Measurements from ENCODE around the gene CUL2.
"Not testable (repeated sequence)": the region's sequence is repeated elsewhere in the genome, so short reads cannot be mapped to it uniquely, and the experiment has no call there.

CUL2 gene

DNA sequence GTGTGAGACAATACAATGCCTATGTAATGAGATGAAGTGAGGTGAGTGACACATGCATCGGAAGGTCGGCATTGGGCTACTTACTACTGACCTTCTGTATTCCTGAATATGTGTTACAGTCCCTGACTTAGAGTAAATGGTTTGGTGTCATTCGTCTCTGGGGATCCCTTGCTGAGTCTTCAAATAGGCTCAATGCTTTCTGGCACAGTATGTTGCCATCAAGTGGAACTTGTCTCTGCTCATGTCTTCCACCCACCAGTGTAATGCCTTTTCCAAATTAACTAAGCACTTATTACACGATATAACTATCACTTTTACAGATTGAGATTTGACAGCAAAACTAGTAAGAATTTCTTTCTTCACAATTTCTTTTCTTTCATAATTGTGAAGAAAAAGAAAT, 10.9 kb downstream of the CUL2 start:
- no peak for FAIRE-seq

DNA sequence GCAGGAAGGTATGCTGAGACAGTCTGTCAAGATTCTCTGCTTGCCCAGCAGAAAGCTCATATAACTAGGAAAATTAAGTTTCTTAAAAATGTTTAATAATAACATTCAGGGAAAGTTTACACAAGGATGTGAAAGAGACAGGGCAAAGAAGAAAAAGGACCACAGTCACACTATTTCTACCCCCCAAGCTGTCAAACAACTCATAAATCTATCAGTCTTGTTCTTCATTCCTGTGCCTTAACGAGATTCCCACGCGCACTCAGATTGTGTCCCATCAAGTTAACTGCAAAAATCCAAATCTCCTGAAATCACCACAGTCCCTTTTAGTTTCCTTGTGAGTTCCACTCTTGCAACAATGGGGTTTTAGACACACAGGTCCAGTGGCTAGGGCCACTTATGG, 14.9 kb downstream of the CUL2 start:
- FAIRE-seq, result no peak

DNA sequence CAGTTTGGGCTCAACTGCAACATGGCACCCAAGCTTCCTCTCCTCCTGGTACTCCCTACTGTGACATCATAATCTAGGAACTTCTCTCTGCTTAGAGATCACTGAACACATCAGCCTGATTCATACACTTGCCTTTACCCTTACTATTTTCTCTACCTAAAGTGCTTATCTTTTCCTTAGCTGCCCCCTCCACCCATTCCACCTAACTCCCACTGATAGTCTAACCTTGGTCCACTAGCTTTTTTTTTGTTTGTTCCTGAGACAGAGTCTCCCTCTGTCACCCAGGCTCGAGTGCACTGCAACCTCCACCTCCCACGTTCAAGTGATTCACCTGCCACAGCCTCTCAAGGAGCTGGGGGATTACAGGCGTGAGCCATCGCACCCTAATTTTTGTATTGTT, 15.9 kb downstream of the CUL2 start:
- no peak for FAIRE-seq

DNA sequence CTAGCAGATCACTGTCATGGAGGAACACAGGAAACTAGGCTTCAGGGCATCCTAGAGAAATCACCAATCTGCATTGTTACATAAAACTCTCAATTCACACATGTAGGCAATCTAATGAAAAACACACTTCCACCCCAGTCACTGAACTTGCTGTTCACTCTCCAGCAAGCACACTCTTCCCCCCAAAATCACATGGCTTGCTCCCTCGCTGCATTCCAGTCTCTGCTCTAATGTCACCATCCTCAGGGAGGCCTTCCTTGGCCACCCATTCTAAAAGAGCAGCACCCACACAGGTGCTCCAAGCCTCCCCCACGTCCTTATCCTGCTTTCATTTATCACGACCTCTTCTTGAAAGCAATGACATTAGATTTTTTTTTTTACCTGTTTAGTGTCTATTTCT, 19.6 kb downstream of the CUL2 start:
- FAIRE-seq, result no peak

DNA sequence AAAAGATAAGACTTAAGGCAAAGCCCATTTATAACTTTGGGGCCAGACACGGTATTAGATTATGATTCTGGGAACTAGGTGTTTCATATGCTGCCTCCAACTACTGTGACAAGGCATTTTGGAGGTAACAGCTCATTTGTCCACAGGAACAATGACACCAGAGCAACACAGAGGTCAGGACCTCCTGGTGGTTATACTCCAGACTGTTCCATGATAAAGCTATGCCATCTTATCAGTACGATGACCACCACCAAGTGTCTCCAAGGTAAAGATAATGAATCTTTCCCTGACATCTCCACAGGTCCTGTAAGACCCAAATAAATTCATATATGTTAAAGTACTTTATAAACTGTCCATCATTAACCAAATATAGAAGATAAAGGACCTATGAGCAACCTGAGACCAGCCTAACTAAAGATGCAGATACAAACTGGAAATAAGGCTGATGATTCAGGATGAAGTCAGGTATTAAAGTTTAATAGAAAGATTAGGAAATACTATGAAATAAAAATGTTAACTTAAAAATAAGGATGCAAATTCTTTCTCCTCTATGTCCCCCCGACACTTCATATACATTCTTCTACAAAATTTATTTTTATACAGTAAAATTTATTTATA, 26.2 kb downstream of the CUL2 start:
- FAIRE-seq, result no peak

DNA sequence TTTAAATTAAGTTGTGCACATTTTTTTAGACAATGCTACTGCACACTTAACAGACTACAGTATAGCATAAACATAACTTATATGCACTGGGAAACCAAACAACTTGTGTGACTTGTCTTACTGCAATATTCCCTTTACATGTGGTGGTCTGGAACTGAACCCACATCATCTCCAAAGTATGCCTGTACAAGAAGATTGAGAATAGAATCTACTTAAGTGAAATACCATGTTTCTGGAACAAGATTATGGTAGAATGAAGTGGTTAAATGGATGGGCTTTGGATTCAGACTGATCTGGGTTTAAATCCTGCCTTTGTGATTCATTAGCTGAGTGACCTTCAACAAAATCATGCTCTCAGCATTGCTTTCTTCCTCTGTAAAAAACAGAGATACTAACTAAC, 30.7 kb downstream of the CUL2 start:
- no peak for FAIRE-seq

DNA sequence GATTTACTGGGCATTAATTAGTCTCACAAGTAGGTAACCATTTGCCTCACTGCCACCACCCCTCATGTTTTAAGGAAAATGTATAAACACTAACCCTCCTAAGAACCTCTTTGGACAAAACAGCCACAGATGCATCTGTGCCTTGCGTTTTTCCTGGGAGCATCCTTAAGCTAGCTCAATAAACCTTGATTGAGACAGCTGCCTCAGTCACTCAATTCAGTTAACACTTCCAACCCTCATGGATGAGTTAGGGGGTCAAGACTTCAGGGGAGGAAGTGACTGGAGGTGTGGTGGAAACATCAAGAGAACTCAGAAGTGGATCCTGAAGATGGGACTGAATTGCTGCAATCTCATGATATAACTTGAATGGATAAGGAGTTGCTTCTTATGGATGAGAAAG, 31.5 kb downstream of the CUL2 start:
- no peak for FAIRE-seq

DNA sequence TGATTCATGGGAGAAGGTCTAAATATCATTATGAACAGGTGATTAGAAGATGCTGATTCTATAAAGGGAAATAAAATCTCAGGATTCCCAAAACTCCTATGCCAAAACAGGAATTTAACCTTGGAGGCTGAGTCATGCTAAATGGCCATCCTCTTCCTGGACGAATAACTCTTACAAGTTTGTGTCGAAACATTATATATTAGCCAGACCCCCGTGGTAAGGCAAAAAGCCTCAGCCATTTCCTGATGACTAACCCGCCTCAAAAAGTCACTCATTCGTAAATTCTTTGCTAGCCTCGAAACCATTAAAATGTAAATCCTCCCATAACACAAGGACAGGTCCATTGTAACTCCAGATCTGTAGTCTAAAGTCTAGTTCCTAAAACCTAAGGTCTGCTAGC, 32.0 kb downstream of the CUL2 start:
- no peak for FAIRE-seq

DNA sequence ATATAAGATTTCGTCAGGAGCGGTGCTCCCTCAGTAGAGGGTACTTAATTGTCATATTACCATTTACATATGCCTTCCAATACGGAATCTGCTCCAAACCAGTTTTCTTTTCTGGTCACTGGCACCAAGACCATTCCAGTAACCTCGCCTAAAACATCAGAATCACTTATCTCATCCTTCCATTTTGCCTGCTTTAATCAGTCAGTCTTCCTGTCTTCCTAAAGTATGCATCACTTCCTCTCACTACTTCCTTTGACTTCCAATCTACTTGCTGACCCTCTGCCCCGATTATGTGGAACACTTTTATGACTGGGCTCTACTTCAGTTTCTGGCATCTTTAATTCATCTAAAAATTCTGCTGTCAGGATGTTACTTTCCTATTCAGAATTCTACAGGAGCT, 33.5 kb downstream of the CUL2 start:
- FAIRE-seq, result no peak

DNA sequence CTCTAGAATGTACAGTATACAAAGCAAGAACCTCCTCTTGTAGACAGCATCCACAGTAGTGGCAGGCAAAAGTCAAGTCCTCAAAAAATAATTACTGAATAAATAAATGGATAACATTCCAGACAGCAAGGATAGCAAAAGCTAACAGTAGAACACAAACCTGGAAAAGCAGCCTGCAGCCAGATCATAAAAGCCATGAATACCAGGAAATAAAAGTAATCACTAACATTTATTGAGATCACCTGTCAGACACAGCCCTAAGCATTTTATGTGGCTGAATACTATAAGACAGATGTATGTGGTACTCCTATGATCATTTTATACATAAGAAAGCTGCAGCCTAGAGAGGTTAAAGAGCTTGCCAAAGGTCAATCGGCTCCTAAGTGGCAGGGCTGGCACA, 34.0 kb downstream of the CUL2 start:
- FAIRE-seq, result no peak

DNA sequence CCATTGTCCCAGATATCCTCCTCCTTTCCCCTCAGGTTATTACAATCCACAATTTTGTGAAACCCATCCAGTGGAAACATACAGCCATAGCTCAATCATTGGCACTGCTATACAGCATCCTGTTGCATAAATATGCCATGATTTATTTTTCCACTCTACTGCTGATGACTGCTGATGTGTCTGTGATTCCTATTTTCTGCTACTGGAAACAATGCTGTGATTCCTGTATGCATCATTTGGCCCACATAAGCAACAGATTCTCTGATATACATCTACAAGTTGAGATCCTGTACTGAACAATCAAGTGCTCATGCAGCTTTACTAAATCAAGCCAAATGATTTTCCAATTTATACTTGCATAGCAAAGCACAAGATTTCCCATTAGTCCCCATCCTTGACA, 39.6 kb downstream of the CUL2 start:
- FAIRE-seq, result no peak

DNA sequence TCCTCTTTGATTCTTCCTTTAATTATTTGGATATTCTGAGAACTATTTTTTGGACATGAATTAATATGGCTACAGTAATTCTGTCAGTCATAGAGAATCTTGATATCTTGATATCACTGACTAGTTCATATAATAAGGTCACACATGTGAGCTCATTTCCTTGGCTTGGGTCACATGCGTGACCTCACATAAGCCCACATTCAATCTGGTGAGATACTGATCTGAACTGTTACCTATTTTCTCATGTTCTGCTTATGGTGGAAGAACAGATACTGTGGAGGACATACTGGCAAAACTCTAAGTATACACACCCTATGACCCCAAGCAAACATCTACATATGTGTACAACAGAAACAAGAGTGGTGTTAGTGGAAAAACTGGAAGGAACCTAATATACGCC, 44.1 kb downstream of the CUL2 start:
- FAIRE-seq, result no peak

DNA sequence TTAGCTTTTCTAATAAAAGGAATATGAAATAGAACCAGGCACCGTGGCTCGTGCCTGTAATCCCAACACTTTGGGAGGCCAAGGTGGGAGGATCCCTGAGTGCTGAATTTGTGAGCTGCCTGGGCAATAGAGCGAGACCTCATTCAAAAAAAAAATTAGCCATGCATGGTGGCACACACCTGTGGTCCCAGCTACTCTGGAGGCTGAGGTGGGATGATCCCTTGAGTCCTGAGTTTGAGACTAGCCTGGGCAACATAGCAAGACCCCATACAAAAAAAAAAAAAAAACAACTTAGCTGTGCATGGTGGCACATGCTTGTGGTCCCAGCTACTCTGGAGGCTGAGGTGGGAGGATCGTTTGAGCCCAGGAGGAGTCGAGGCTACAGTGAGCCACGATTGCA, 44.9 kb downstream of the CUL2 start:
- not testable (repeated sequence) for FAIRE-seq

DNA sequence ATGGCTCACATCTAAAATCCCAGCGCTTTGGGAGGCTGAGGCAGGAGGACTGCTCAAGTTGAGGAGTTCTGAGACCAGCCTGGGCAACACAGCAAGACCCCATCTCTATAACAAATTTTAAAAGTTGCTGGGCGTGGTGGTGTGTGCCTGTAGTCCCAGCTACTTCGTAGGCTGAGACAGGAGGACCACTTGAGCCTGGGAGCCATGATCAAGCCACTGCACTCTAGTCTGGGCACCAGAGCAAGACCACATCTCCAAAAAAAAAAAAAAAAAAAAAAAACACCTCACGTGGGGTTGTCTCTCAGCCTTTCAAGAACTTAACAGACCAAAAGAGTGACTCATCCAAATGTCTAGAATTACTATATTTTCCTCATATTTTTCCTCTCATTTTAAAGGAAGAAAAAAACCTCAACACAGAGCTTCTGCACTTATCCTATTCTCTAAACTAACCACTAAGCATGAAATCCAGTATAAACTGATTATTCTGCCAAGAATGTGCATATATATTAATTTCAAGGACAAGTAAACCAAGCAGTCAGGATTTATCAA, 46.3 kb downstream of the CUL2 start:
- FAIRE-seq, result no peak

DNA sequence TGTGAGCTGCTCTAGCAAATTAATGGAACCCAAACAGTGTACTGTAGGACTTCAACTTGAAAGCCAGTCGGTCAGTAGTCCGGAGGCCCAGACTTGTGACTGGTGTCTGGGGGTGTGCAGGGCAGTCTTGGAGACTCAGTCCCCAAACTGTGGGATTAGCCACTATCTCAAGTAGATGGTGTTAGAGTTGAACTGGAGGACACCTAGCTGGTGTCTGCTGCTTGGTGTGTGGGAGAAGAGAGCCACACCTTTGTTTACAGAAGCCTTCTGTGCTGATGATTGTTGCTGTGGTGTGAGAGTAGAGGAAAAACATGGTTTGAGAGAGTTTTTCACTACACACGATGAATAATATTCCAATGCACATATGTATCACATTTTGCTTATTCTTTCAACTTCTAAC, 47.4 kb downstream of the CUL2 start:
- no peak for FAIRE-seq

DNA sequence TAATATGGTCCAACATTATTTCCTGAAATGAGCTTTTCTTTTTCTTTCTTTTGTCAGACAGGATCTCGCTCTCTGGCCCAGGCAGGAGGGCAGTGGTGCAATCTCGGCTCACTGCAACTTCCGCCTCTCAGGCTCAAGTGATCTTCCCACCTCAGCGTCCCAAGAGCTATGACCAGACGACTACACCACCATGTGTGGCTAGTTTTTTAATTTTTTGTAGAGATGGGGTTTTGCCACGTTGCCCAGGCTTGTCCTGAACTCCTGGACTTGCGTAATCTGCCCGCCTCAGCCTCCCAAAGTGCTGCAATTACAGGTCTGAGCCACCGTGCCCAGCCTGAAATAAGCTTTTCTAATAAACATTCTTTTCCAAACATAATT, 48.6 kb downstream of the CUL2 start:
- no peak for FAIRE-seq

DNA sequence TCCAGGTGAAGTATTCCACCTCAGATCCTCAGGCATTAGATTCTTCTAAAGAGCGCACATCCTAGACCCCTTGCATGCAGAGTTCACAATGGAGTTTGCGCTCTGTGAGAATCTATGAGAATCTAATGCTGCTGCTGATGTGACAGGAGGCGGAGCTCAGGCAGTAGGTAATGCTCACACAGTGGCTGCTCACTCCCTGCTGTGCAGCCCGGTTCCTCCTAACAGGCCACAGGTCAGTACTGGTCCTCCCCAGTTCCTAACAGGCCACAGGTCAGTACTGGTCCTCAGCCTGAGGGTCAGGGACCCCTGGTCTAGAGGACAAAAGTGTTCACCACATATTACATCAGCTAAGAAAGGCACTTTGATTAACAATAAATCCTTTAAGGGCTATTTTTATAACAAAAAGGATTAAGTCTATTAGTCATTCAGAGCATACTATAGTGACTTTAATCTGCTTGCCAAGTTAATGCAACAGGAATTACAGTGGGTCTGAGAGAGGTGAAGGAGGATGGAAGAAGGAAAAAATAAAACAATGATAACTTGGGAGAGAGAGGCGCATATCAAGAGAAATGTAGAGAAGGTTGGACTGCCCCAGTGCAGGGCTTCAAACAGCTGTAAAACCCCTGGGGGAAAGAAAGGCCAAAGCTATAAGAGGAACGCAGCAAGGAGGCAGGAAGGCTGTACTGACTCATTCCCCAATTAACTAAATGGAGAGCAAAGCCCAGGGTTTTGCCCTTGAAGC, 49.2 kb downstream of the CUL2 start:
- no peak for FAIRE-seq

DNA sequence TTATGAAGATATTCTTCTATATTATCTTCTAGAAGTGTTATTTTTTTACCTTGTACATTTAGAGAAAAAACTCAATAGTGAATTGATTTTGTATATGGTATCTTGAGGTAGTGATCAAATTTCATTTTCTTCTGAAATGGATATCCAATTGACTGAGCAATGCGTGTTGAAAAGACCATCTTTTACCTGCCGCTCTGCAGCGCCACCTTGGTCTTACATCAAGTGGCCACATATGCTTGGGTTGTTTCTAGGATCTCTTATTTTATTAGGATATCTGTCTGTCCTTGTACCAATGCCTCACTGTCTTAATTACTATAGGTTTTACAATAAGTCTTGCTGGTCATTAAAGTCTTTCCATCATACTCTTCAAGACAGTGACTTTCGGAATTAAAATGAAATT, 53.0 kb downstream of the CUL2 start:
- FAIRE-seq, result no peak

DNA sequence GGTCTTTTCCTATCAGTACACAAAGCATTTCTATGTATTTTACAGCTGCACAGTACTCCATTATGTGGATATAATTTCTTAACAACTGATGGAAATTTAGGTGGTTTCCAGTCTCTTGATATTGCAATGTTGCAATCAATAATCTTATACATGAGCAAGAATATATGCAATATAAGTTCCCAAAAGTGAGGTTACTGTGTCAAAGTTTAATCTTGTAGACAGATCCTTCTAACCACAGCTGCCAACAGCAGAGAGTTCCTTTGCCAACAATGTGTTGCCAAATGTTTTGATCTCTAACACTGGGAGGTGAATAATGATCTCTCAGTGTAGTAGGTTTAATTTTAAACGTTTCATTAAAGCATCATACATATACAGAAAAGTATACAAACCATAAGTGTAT, 54.5 kb downstream of the CUL2 start:
- no peak for FAIRE-seq

DNA sequence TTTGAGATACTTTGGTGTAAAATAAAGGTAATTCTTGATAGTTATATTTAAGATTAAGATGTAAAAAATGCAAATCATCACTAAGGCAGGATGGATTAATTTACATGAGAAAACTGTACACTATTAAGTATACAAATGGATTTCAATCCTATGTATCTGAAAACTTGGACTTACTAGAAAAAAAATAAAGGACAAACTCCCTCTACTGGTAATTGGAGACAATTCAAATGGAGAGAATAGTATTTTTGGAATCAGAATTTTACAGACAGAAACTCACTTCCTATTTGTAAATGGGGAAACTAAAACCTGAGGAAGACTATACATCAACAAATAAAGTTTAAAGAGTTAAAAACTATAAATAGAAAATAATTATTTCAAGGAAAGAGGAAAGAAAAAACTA, 62.6 kb downstream of the CUL2 start:
- FAIRE-seq, result peak; percentile 94

DNA sequence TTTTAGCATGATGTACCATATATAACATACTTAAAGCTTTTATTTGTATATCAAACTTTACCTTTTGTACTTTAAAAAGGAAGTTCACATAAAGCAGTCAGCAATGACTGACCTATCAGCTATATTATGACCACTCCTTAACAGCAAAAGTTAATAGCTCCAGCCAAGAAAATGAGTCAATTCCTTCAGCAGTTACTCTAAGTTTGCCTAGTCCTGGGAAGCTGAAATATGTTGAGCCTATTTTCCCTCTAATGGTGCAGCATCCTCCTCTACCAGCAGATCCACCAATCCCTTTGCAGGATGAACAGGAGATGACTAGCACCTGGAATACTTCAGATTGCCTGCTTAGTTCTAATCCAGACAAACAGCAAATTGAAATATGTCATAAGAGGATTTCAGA, 64.2 kb downstream of the CUL2 start:
- FAIRE-seq, result no peak

DNA sequence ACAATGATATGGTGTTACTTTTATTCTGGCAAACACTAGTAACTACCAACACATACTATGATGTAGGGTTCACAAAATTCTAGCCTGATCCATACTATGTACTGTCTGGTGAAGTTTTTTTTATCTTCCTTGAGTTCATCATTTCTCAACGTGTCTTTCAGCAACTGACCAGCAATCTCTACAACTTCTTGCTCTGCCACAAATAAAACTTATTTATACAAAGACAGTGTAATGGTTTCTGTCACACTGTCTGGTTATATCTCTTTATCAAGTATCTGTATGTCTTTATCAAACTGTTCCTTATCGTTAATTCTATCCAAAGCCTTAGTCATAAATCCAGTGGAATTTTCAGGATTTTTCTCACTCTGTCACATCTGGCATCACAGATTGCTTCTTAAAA, 69.7 kb downstream of the CUL2 start:
- FAIRE-seq, result no peak

DNA sequence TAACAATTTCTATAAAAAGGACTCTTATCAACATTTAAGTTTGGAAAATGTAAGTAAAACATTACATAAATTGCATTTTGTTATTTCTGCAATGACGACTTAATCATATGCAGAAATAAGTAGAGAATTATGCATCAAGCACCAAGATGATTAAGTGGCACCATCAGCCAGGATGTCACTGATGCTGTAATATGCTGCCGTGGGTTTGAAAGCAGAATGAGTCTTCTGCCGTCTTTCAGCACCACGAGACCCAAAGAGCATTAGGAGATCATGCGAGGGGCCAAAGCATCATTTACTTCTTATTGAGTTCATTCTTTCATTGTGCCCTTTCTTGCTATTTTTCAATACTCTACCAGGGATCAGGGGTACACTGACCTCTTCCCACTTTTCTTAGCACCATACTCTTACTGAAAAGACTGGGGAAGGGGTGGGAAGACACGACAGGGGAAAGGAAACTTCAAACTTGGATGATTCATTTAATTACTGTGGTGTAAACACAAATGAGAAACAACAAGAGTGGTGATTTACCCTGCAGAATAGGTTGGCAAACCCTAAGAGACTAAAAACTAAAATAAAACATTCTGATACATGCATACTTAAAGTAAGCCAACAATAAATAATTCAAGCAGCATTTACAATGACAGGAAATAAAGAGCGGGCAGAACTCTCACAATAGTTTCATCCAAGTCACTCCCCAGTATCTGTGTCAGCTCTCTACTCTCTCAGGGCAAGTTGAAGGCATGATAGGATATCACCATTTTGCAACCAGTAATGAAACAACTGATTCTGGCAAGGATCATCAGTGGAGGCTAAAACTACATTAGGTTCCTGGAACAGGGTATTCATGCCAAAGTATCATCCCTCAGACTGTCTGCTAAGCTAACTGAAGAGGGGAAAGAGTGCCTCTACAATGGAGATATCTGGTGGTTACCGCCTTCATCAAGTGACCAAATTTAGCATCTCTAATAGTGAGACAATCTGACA, 70.8 kb downstream of the CUL2 start:
- FAIRE-seq, result no peak

DNA sequence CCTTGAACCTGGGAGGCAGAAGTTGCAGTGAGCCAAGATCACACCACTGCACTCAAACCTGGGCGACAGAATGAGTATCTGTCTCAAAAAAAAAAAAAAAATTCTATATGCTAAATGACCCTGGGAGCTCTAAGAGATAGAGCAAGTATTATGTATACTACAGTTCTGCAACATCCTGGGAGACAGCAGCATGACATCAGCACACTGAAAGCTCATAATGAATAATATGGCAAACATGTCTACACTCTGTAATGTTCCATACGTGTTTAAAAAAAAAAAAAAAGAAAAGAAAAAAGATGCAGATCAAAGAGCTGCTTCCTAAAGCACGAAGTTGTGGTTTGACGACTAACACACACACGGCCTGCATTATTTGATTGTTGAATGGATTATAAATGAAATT, 72.5 kb downstream of the CUL2 start:
- FAIRE-seq, result no peak

Data from TTC549 (cell line).